Measurements from ENCODE around the gene DCAF6.
"Not testable (repeated sequence)": the region's sequence is repeated elsewhere in the genome, so short reads cannot be mapped to it uniquely, and the experiment has no call there.

DCAF6 gene

DNA sequence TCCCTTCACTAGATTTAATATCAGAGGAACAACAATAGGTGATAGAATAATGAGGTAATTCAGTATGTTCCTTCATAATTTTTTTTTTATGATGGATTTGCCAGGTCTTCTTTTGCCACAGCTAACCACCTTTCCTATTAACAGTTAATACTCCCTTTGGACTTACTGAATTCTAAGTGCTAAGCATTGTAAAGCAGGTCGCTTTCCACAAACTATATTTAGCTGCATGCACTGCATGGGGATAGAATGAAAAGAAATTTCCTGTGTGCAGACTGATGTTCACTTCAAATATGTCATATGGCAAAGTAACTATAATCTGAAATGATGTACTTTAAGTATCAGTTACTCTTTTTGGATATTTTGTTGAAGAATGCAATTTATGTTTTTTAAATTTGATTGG, 114.4 kb downstream of the DCAF6 start:
- DNase-seq (ENCODE audit: extremely low spot score), result no peak
- CTCF ChIA-PET, result interaction anchor here (1.1 to 1.6 kb wide), 4 partner anchors 9 to 31 kb away, joined by 3 to 5 read pairs (median 3); no protein-coding TSS in a partner anchor
- TF ChIP-seq, protein P1, sequence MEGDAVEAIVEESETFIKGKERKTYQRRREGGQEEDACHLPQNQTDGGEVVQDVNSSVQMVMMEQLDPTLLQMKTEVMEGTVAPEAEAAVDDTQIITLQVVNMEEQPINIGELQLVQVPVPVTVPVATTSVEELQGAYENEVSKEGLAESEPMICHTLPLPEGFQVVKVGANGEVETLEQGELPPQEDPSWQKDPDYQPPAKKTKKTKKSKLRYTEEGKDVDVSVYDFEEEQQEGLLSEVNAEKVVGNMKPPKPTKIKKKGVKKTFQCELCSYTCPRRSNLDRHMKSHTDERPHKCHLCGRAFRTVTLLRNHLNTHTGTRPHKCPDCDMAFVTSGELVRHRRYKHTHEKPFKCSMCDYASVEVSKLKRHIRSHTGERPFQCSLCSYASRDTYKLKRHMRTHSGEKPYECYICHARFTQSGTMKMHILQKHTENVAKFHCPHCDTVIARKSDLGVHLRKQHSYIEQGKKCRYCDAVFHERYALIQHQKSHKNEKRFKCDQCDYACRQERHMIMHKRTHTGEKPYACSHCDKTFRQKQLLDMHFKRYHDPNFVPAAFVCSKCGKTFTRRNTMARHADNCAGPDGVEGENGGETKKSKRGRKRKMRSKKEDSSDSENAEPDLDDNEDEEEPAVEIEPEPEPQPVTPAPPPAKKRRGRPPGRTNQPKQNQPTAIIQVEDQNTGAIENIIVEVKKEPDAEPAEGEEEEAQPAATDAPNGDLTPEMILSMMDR (IDR thresholded peaks at IDR 0.05; ENCODE audit: control extremely low read depth, extremely low read depth, low read depth, missing control alignments), result no peak
- POLR2A ChIA-PET, result no interaction called here

DNA sequence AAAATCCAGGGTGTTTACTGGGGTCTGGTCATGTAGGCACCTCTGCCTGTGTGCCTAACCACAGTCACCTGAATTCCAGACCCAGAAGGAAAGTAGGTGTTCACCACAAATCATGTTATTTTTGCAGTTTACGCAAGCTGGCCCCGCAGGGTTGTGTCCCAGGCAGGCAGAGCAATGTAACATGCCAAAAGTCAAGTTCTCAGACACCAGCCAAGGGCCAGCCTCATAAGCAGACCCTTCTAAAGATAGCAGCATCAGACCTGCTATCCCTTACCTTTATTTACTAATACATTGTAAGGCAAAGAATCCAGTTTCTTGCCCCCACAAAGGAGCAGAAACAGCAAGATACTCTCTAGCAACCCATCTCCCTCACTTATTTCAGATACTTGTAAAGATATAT, 117.2 kb downstream of the DCAF6 start:
- DNase-seq (ENCODE audit: extremely low spot score), result no peak
- TF ChIP-seq, protein P1 (IDR thresholded peaks at IDR 0.05; ENCODE audit: control extremely low read depth, extremely low read depth, low read depth, missing control alignments), result no peak
- ChIA-PET CTCF (interaction anchor here (1.4 to 2.7 kb wide), 4 partner anchors 12 to 29 kb away, joined by 3 to 9 read pairs (median 5); no protein-coding TSS in a partner anchor), POLR2A (no interaction called here)

DNA sequence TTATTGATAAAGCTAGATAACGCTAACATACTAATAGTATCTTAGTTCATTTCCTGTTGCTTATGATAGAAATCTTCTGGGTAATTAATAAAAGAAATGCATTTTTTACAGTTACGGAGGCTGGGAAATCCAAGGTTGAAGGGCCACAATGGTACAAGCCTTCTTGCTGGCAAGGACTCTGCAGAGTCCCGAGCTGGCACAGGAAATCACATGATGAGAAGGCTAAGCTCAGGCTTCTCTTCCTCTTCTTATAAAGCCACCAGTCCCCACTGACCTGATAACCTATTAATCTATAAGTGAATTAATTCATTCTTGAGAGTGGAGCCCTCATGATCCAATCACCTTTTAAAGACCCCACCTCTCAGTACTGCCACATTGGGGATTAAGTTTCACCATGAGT, 117.6 kb downstream of the DCAF6 start:
- POLR2A ChIA-PET, result no interaction called here
- no peak for DNase-seq (ENCODE audit: extremely low spot score)
- TF ChIP-seq, protein P1 (IDR thresholded peaks at IDR 0.05; ENCODE audit: control extremely low read depth, extremely low read depth, low read depth, missing control alignments), result no peak
- CTCF ChIA-PET, result interaction anchor here (1.3 to 2.7 kb wide), 4 partner anchors 12 to 28 kb away, joined by 3 to 9 read pairs (median 6); no protein-coding TSS in a partner anchor

DNA sequence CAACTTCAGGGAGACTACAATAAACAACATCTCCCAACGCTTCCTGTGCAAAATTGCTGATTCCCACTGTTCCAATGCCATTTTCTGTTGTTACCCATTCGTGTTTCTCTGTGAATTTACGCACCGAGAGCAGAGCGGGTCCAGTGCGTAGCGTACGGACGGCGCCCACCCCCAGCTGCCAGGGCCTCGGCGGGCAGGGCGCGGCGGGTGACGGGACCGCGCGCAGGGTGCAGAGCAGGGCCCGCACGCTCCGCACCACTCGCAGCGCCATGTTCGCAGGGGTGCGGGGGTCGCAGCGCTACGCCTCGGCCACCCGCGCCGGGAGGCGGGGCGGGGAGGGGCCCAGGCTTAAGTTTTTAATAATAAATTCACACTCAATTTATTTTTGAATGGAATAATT, 119.7 kb downstream of the DCAF6 start:
- CTCF ChIA-PET, result interaction anchor here (1.8 to 2.4 kb wide), 2 partner anchors 8 to 26 kb away, joined by 4 to 6 read pairs; no protein-coding TSS in a partner anchor
- DNase-seq (ENCODE audit: extremely low spot score); POLR2A ChIA-PET: not testable (repeated sequence)

DNA sequence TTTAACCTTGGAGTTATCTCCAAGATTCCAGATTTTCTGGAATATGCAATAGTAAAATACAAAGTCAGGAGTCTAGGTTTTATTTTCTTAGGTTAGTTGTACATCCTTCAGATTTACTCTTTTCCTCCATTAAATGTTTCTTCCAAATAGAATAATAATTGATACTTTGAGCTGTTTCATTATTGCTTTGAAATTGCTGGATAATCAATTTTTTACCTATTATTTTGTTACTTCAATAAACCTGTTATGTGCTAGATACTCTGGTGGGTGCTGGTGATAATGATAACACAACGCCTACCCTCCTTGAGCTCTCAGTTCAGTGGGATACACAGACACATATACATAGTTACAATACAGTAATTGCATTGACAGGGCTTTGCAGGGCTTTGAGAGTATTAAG, 120.9 kb downstream of the DCAF6 start:
- no peak for DNase-seq (ENCODE audit: extremely low spot score)
- POLR2A ChIA-PET, result no interaction called here
- CTCF ChIA-PET, result interaction anchor here (1.8 to 2.4 kb wide), 2 partner anchors 9 to 25 kb away, joined by 4 to 6 read pairs; no protein-coding TSS in a partner anchor
- TF ChIP-seq, protein P1 (IDR thresholded peaks at IDR 0.05; ENCODE audit: control extremely low read depth, extremely low read depth, low read depth, missing control alignments), result no peak

DNA sequence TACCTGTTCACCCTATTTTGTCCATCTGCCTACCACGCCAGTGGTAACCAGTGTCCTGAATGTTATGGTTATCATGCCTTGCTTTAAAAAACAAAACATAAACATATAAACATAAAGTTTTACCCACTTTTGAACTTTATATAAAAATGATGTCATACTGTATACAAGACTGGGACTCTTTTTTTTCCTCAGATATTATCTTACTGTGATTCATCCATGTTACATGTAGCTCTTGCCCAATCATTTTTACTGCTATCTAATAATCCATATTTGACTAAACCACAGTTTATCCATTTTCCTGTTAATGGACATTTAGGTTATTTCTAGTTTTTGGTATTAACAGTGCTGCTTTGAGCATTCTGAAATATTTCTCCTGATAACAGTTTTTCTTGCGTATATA, 121.4 kb downstream of the DCAF6 start:
- TF ChIP-seq, protein P1 (IDR thresholded peaks at IDR 0.05; ENCODE audit: control extremely low read depth, extremely low read depth, low read depth, missing control alignments), result no peak
- ChIA-PET POLR2A (no interaction called here), CTCF (interaction anchor here (1.8 to 2.4 kb wide), 2 partner anchors 10 to 24 kb away, joined by 4 to 6 read pairs; no protein-coding TSS in a partner anchor)
- no peak for DNase-seq (ENCODE audit: extremely low spot score)

DNA sequence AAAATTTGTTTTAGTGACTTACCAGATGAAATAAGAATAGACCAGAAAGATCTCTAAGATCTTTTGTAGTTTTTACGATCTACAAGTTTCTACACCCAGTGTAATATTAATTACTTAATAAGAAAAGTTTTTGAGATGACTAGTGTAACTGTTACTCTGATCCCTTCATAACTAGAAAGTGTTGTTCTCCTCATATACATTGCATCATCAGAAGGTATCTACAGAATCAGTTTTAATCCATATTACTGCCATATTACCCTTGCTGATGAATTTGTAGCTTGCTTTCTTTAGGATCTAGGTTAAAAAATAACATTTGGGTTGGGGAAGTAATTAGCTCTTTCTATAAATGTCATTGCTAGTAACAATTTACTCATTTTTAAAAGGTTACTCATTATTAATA, 127.7 kb downstream of the DCAF6 start:
- CTCF ChIA-PET, result interaction anchor here (1.0 to 2.0 kb wide), 6 partner anchors 15 to 114 kb away, joined by 3 to 7 read pairs (median 4); no protein-coding TSS in a partner anchor
- DNase-seq (ENCODE audit: extremely low spot score), result no peak
- POLR2A ChIA-PET, result no interaction called here

More for the DNA sequence above, 127.7 kb downstream of the DCAF6 start:
- TF ChIP-seq, protein P1 (IDR thresholded peaks at IDR 0.05; ENCODE audit: control extremely low read depth, extremely low read depth, low read depth, missing control alignments), result no peak

All from GM10248 (cell line).